Neutrophil (primary cell): Measurements from ENCODE around the gene HSP90B1.

Experiments used
- H3K27ac ChIP-seq: fragments of 200-600 bp; sonication (generic); 2 replicates; pipeline ENCODE4 v1.5.1; 2016; ENCODE audit warnings: mild to moderate bottlenecking, moderate library complexity
- H3K27me3 ChIP-seq: fragments of 200-600 bp; sonication (generic); 2 replicates; pipeline ENCODE4 v1.6.0; 2016; ENCODE audit warnings: mild to moderate bottlenecking
- H3K36me3 ChIP-seq: fragments of 200-600 bp; sonication (generic); 2 replicates; pipeline ENCODE4 v1.5.1; 2017
- H3K4me1 ChIP-seq, 2 experiments: fragments of 200-600 bp in 1 of 2; sonication (generic) in 1 of 2; 1 replicate in 1 of 2; 2 replicates in 1 of 2; pipeline versions ENCODE4 v1.5.1 to v1.6.1; 2013 to 2016; ENCODE audit warnings: low read depth in 1 of 2, low read length in 1 of 2, mild to moderate bottlenecking in 1 of 2, moderate library complexity in 1 of 2; ENCODE audit not compliant: control insufficient read depth in 1 of 2, insufficient read depth in 1 of 2
- H3K4me3 ChIP-seq, 2 experiments: fragments of 200-600 bp in 1 of 2; sonication (generic) in 1 of 2; 1 replicate in 1 of 2; 2 replicates in 1 of 2; pipeline ENCODE4 v1.5.1; 2013 to 2016; ENCODE audit warnings: low read depth in 1 of 2, low read length in 1 of 2, mild to moderate bottlenecking in 1 of 2, moderate library complexity in 1 of 2
- H3K9me3 ChIP-seq: fragments of 200-600 bp; sonication (generic); 2 replicates; pipeline ENCODE4 v1.5.1; 2016
- CTCF ChIP-seq: fragments of 200-600 bp; sonication (generic); IDR thresholded peaks from 2 replicates; pipeline ENCODE4 v1.5.1; 2016; ENCODE audit warnings: antibody characterized with exemption

HSP90B1 gene

GRCh38 chr12:103930034-103930786, at the start of gene HSP90B1:
HSP90B1 (plus strand) TSS chr12:103930410; CDS start chr12:103930516, 106 bp downstream.
- Histone ChIP-seq H3K27ac (peak within 1 kb of the TSS; percentile 85), H3K36me3 (peaks cover 14% of the 10 kb centered on the region), H3K9me3 (no peaks in the 10 kb centered on the region), H3K27me3 (no peaks in the 10 kb centered on the region), H3K4me1 (peaks cover 42 to 48% of the 10 kb centered on the region in 2 experiments), H3K4me3 (peak within 1 kb of the TSS; percentile 91 to 96)
- no peak for TF ChIP-seq CTCF

- no peaks in the 10 kb centered on the region for H3K9me3 ChIP-seq
- no peak overlapping the region for H3K27ac ChIP-seq
- H3K4me1 ChIP-seq: no peaks in the 10 kb centered on the region
- no peak for TF ChIP-seq CTCF
- no peak overlapping the region for H3K4me3 ChIP-seq
- H3K27me3 ChIP-seq: no peaks in the 10 kb centered on the region
- no peaks in the 10 kb centered on the region for H3K36me3 ChIP-seq
Measured at GRCh38 chr12:103881261-103881660, 48.9 kb upstream of the HSP90B1 start.

DNA sequence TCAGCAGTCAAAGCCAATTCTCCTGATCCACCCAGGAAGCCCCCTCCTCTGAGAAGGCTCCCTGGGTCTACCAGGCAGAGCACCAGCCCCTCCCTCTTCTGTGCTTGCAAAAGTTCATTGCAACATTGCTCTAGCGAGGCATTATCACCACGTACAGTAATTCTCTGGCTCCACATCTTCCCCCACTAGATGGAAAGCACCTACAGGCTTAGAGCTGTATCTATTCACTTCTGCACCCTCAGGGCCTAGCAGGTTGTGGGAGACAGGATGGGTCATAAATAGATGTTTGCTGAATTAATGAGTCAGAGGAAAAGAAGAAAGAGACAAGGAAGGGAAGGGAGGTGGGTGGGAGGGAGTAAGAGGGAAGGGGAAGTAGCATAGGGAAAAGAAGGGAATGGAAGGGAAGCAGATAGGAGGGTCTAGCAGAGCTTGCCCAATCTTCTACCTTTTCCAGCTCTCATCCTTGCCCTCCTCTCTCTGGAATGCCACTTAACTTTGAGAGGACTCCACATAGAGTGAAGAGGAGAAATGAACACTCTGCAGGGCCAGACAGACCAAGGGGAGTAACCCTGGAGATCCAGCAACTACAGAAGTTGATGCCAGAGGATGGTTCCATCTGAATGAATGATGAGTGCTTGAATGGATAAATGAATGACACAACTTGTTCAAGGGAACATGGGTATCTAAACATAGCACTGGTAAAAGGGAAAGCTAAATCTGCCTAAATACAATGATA, 47.2 kb upstream of the HSP90B1 start:
- H3K9me3 ChIP-seq: no peaks in the 10 kb centered on the region
- H3K4me1 ChIP-seq: no peaks in the 10 kb centered on the region
- H3K4me3 ChIP-seq: no peak overlapping the region
- H3K36me3 ChIP-seq: no peaks in the 10 kb centered on the region
- no peak overlapping the region for H3K27ac ChIP-seq
- no peak for TF ChIP-seq CTCF
- no peaks in the 10 kb centered on the region for H3K27me3 ChIP-seq

DNA sequence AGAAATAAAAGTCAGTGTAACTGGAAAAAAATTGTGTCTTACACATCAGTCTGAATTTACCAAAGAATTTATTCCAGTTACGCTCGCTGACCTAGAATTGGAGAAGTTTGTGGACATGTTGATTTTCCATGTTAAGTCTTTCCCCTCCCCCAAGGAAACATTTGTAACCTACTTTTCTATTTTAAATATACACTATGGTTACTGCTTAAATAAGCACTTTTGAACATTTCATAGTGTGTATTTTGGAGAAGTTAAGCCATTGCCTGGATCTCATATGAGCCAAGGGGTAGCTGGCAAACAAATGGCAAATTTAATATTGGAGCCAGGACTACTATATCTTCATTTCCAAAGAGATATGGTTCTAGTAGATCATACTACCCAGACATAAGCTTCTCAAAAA, 46.3 kb upstream of the HSP90B1 start:
- H3K36me3 ChIP-seq: no peaks in the 10 kb centered on the region
- H3K27ac ChIP-seq: no peak overlapping the region
- no peaks in the 10 kb centered on the region for H3K4me1 ChIP-seq
- no peak overlapping the region for H3K4me3 ChIP-seq
- H3K27me3 ChIP-seq: no peaks in the 10 kb centered on the region
- H3K9me3 ChIP-seq: no peaks in the 10 kb centered on the region
- TF ChIP-seq CTCF: no peak

DNA sequence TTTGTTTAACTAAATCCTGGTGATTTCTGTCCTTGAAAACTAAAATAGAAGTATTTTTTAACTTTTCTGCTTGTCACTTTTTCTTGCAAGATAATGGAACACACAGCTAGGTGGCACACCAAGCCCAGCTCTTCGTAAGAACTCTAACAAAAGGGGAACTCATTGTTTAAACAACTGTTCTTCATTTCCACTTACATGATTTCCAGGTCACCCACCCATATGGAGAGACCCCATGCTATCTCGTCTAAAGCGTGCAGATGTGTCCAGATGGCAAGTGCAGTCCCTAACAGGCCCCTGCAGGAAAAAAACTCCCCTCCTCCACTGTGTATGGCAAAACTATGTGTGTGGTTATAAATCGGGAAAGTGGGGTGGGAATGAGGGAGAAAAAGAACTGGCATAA, 45.9 kb upstream of the HSP90B1 start:
- Histone ChIP-seq H3K4me1 (no peaks in the 10 kb centered on the region), H3K36me3 (no peaks in the 10 kb centered on the region), H3K27me3 (no peaks in the 10 kb centered on the region), H3K9me3 (no peaks in the 10 kb centered on the region), H3K4me3 (no peak overlapping the region), H3K27ac (no peak overlapping the region)
- no peak for TF ChIP-seq CTCF
